ENCODE results near the gene KLF15. TPM values are rescaled to one million over a fixed set of nuclear protein-coding genes. Genes with fewer than 3 reads are reported as not detected.

Gene KLF15
- total and polyA plus RNA-seq, 2 of the 8 experiments (the other 6 are each of a cell fraction or from before 2014, with no cell fraction given), result 15.7 to 19.5 TPM

- Histone ChIP-seq H4K8ac (ENCODE audit: extremely low read depth, insufficient read depth, low read length) (no peak overlapping the region; the same call in 1 of the 2 replicates), H3K23ac (ENCODE audit: insufficient read length) (peak overlapping the region; percentile 38), H2BK120ac (replicated peaks; ENCODE audit: low read depth, low read length) (no peak overlapping the region), H3K14ac (ENCODE audit: insufficient read length) (no peak overlapping the region), H3K4ac (replicated peaks; ENCODE audit: insufficient read length, low read depth, low read length) (no peak overlapping the region), H2AFZ (ENCODE audit: low read length) (no peak overlapping the region), H2BK5ac (ENCODE audit: low read depth, low read length) (no peak overlapping the region), H3K36me3 (ENCODE audit: control insufficient read depth in 2 of 4, insufficient read depth in 4 of 4, low read length in 3 of 4) (no peaks in the 10 kb centered on the region), H2AK5ac (ENCODE audit: low read depth, low read length) (no peak overlapping the region), H3K27me3 (replicated peaks in 1 of 4; ENCODE audit: control insufficient read depth in 3 of 4, extremely low read depth in 1 of 4, insufficient read depth in 3 of 4, low read length in 3 of 4) (no peaks in the 10 kb centered on the region; a peak in 1 of 7 replicates), H4K5ac (ENCODE audit: insufficient read length, low read depth, low read length) (no peak overlapping the region), H3K23me2 (ENCODE audit: low read depth, low read length) (no peaks in the 10 kb centered on the region), H3K4me2 (ENCODE audit: insufficient read depth in 1 of 2, low read depth in 2 of 2, low read length in 2 of 2) (no peak overlapping the region), H3K79me1 (ENCODE audit: low read depth, low read length) (no peaks in the 10 kb centered on the region), H3K9ac (replicated peaks in 1 of 4; ENCODE audit: extremely low read depth in 1 of 4, low read depth in 3 of 4, low read length in 3 of 4) (no peak overlapping the region), H3K27ac (ENCODE audit: low read depth, low read length) (no peak overlapping the region), H3K4me1 (replicated peaks in 1 of 4; ENCODE audit: control insufficient read depth in 3 of 4, insufficient read depth in 4 of 4, low read length in 3 of 4) (peaks cover 0 to 6% (median 2%) of the 10 kb centered on the region in 4 experiments; a peak in 2 of 7 replicates), H3K18ac (ENCODE audit: extremely low read depth, low read length) (no peak overlapping the region), H4K20me1 (replicated peaks in 1 of 2; ENCODE audit: control insufficient read depth in 1 of 2, insufficient read depth in 2 of 2, low read length in 2 of 2) (no peaks in the 10 kb centered on the region), H3K9me3 (ENCODE audit: insufficient read depth in 2 of 2, low read depth in 1 of 2, low read length in 1 of 2) (peaks cover 0 to 3% of the 10 kb centered on the region in 2 experiments; a peak in 1 of 4 replicates), H3K4me3 (ENCODE audit: extremely low read depth in 1 of 4, insufficient read depth in 2 of 4, low read depth in 3 of 4, low read length in 4 of 4) (no peak overlapping the region), H2BK12ac (ENCODE audit: low read depth, low read length) (no peak overlapping the region), H3K79me2 (ENCODE audit: control insufficient read depth in 1 of 2, insufficient read depth in 2 of 2, low read length in 2 of 2) (no peaks in the 10 kb centered on the region), H2BK15ac (ENCODE audit: low read length) (no peak overlapping the region), H2BK20ac (ENCODE audit: low read length) (no peak overlapping the region), H3K56ac (replicated peaks; ENCODE audit: insufficient read length, low read depth, low read length) (no peak overlapping the region), H4K91ac (replicated peaks; ENCODE audit: insufficient read length, low read length) (no peak overlapping the region)
- DNase-seq (ENCODE audit: low read depth in 1 of 2, low spot score in 2 of 2) (no peak), FAIRE-seq (no peak)
- POLR2A ChIA-PET (ENCODE audit: partially characterized antibody), result interaction anchor here (1.0 to 1.1 kb wide), 2 partner anchors 9 to 27 kb away, joined by 3 to 4 read pairs; no protein-coding TSS in a partner anchor
- no peak for TF ChIP-seq CTBP2 (IDR thresholded peaks at IDR 0.05; ENCODE audit: borderline replicate concordance, insufficient read depth, insufficient read length, low read length)
- no peak for TF ChIP-seq KDM5A (IDR thresholded peaks at IDR 0.05; ENCODE audit: low read length)
- TF ChIP-seq KDM4A (IDR thresholded peaks at IDR 0.05; ENCODE audit: low read depth, low read length, severe bottlenecking), result no peak
- TF ChIP-seq ATF2 (IDR thresholded peaks at IDR 0.05; ENCODE audit: low read length), result no peak
- no peak for TF ChIP-seq HDAC2 (IDR thresholded peaks at IDR 0.05; ENCODE audit: borderline replicate concordance in 1 of 2, low read depth in 2 of 2, low read length in 2 of 2)
- no peak for TF ChIP-seq YY1 (IDR thresholded peaks at IDR 0.05; ENCODE audit: low read depth, low read length)
- no peak for TF ChIP-seq E2F6 (IDR thresholded peaks at IDR 0.05)
- no peak for TF ChIP-seq SIX5 (IDR thresholded peaks at IDR 0.05; ENCODE audit: low read depth, low read length)
- no peak for TF ChIP-seq MAFK (IDR thresholded peaks at IDR 0.05; ENCODE audit: low read depth, low read length)
- 94% methylated on average over 7 of the region's 7 CpGs; no CpG with 5 or more reads in 1 of the 2 experiments for WGBS, 2 experiments (ENCODE audit: extremely low coverage in 1 of 2, insufficient coverage in 1 of 2, insufficient read length in 1 of 2, insufficient replicate concordance in 2 of 2, low coverage in 1 of 2, low lambda C conversion rate in 2 of 2, missing lambda C conversion rate in 1 of 2)
- CTCF ChIA-PET (ENCODE audit: partially characterized antibody), result interaction anchor here (1.1 kb wide), 1 partner anchor 13 kb away, joined by 3 read pairs; no protein-coding TSS in a partner anchor
Measured at GRCh38 chr3:126320517-126321293, 36.5 kb downstream of the KLF15 start.

Data from H1 (cell line).